GM19452 (cell line): ENCODE results near the gene IQCH.

Source experiments
- ATAC-seq: cut with Tn5 transposase; IDR thresholded peaks from one replicate; pipeline ENCODE4 v1.9.1; 2021; ENCODE audit not compliant: unreplicated experiment

IQCH gene

DNA sequence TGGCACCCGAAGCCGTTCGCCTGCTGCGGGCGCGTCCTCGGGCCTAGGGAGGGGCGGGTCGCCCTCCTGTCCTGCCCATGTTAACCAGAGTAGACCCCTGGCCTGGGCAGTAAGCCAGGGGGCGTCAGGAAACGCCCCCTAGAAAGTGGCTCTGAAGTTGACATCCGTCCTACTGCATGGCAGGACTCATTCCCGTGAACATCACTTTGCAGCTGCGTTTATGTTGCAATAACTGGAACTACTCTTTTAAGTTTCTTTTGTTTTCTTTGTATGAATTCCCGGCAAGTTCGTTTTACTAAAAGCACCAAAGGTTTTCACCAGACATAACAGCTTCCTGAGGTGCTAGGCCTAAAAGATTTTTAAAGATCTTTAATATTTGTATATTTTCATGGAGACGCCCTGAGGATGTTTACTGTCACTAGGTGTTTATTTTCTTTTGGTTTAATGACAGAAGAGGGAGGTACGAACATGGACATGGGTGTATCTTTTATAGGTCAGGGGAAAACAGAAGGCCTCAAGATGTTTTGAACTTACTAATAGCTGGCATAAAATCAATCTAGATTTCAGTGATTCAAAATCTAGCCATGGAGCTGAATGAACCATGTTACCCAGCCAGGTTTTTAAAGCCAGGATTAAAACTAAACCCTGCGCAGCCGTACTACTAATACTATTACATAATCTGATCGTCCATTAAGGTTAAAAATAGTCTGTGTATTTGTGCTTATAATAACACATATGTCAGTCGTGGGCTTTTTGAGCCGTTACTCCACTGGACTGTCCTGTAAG lies 267.4 kb downstream of the IQCH start:
- no peak for ATAC-seq

GRCh38 chr15:67523330-67523729 lies 268.7 kb downstream of the IQCH start:
- ATAC-seq: no peak

DNA sequence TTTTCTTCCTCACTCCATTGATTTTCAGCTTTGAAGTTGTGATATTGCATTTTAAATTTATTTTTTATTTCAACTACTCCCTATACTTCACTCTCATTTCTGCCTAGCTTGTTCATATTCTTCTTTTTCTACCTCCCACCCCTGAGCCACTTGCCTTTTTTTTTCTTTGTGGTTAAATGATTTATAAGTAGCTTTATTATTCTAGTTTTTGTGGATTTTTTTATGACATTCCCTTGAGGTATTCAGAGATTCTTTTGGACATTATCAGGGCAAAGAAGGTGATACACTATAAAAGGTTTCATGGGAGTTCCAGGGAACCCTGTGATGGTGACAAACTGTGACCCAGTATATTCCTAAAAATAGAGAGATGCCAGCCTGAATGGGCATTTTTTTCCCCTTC lies 269.6 kb downstream of the IQCH start:
- ATAC-seq: no peak

DNA sequence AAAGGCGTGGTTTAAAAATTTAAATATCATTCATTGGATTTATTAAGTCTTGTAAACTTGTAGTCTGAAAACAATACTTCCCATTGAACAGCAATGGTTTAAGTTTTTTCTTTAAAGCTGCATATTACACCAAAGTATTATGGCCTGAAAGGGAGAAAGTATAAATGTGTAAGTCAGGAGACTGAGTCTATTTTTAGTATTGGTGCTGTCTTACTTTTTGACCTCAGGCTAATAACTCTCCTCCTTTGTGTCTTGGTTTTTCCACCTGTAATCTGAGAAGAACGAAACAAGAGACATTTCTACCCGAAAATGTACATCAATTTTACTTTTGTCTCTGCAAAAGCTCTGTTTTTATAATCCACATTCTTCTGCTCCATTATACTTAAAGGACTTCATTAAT lies 273.9 kb downstream of the IQCH start:
- no peak for ATAC-seq

- ATAC-seq: no peak
Measured at GRCh38 chr15:67531379-67531914, 276.9 kb downstream of the IQCH start.

- no peak for ATAC-seq
Measured at GRCh38 chr15:67533873-67534272, 279.3 kb downstream of the IQCH start.

DNA sequence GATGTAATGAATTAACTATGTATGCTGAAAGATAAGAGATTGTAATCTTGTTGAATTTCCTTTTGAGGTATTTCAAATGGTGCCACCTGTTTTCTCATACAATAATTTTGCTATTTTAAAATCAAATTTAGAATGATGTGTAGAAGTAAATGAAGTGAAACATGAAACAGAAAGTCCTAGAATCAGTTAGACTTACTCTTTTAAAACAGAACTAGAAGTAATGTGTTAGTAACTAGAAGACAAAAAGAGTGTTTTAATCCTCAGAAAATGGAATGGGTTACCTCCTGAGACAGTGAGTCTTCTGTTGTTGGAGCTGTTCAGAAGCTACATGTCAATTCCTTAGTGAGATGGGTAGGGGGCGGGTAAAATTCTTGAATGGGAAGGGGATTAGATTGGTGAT lies 279.8 kb downstream of the IQCH start:
- no peak for ATAC-seq

DNA sequence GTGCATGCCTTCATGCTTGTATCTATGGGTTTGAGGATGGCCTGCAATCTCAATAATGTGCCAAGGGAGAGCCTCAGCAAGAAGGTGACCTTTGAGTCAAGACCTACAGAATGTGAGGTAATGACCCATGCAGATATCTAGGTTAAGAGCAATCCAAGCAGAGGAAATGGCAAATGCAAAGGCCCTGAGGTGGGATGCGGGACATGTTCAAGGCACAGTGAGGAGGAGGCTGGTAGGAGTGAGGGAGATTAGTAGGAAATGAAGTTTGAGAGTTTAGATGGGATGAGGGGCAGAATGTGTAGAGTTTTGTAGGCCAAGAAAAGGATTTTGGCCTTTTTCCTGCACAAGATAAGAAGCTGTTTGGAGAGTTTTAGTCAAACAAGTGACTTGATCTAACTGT lies 283.2 kb downstream of the IQCH start:
- ATAC-seq: no peak

GRCh38 chr15:67542420-67543347 lies 288.1 kb downstream of the IQCH start, which contains the start of gene MAP2K5:
TSS of gene MAP2K5 (plus strand) at chr15:67542703. CDS start at chr15:67543336, 633 bp downstream.
- ATAC-seq: peak; percentile 40

GRCh38 chr15:67543348-67543718 lies 288.7 kb downstream of the IQCH start:
- ATAC-seq: no peak

GRCh38 chr15:67544475-67544874 lies 289.9 kb downstream of the IQCH start:
- no peak for ATAC-seq

DNA sequence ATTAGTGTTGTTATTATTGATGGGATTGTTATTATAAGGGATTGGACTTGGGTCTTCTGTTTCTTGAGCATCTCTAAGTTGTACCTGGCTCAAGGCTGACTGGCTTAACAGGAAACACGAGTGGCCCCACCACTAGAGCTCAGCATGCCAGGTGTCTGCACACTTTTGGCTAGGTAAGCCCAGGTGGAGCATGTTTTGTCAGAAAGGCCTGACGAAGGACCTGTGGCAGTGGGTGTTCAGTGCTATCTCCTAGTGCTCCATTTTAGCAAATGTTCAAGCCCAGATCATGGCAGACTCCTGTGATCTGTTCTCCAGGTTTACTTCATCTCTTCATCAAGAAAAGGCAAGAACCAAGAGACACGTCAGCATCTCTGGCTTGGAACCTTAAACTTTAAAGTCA lies 291.3 kb downstream of the IQCH start:
- no peak for ATAC-seq

DNA sequence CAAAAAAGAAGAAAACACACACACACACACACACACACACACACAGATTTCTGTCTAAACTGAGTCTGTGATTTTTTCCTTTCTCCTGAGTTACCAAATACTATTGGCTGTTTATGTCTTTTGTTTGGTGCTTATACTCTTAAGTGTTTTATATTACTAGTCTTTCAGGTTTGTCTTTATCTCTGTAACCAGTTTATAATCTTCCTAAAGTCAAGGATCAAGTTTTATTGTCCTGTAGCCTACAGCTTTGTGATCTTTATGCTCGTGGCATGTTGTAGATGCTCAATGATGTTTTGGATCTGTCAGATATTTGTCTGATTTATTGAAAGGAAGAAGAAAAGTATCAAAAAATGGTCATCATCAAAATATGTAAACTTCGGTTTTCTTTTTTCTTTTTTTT lies 292.5 kb downstream of the IQCH start:
- no peak for ATAC-seq

DNA sequence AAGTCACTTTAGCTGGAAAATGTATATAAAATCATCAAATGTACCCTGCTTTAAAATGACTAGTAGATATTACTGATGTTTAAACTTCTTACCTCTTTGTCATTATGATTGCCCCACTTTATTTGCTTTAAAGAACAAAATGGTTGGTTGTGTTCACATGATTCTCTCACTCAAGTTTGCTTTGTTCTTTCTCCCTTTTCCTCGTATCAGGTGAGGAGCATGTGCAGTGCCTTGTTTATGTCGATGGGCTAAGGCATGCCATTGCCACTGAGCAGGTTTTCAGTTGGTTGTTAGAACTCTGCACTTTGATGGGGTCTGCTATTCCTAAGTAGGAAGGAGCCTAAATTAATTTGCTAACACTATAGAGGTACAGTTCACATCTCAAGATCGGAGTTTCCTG lies 293.2 kb downstream of the IQCH start:
- ATAC-seq: no peak

DNA sequence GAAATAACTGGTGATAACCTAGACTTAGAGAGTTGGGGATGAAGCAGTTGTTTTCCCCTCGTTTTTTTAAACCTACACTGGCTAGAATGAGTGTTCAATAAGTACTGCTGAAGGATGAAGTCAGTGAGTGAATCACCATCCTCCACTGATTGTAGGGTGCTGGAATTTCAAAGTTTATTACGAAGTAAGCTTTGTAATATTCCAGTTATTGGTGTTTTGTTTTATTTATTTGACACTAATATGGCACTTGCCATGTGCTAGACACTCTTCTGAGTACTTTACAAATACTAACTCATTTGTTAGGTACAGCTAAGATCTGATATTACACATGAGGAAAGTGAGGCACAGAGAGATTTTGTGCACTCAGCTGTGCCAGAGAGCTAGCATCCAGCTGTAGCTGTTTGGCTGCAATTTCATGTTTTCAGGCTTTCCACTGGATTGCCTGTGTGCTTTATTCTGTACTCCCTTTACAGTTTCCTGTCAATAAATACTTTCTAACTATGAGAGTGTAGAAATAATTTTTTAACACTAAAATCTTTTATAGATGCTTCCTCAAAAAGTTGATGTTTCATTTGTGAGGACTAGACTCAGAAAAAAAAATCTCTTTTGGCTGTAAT lies 293.8 kb downstream of the IQCH start:
- no peak for ATAC-seq

- no peak for ATAC-seq
Measured at GRCh38 chr15:67548862-67549651, 294.5 kb downstream of the IQCH start.

DNA sequence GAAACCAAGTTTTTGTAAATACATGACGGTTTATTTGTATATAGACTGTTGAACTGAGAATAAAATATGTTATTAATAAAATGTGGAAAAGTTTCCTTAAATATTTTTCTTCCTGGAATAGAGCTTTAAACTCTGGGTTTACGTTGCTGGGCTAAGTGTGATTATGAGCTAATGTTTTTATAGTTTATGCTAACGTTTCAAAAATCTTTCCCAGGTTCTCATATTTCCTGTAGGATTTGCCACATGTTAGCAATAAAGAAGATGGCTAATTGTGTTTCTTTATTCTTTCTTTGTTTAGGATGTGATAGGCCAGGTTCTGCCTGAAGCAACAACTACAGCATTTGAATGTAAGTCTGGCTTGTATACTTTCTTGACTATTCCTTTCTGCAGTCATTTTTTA lies 295.1 kb downstream of the IQCH start:
- no peak for ATAC-seq

- no peak for ATAC-seq
Measured at GRCh38 chr15:67550522-67550921, 295.9 kb downstream of the IQCH start.

DNA sequence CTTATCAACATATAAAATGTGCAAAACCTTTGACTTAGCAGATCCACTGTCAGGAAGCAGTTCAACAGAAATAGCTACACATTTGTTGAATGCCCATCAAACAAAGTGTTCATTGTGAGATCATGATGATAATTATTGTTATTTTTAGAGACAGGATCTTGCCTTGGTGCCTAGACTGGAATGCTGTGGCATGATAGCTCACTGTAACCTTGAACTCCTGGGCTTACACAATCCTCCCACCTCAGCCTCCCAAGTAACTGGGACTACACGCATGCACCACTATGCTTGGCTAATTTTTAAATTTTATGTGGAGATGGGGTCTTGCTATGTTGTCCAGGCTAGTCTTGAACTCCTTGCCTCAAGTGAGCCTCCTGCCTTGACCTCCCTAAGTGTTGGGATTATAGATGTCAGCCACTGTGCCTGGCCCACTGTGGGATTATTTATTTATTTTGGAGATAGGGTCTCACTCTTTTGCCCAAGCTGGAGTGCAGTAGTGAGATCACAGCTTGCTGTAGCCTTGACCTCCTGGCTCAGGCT lies 296.7 kb downstream of the IQCH start:
- no peak for ATAC-seq
